SHP77 treated with DMSO at 0.1 percent for 48 hours (cell line): ENCODE results near the gene YAP1.
"Not testable (repeated sequence)": the region's sequence is repeated elsewhere in the genome, so short reads cannot be mapped to it uniquely, and the experiment has no call there.

Experiments
- DNase-seq: peaks from one replicate; lab custom pipeline; 2025; lab: John Stamatoyannopoulos, UW

The YAP1 gene

DNA sequence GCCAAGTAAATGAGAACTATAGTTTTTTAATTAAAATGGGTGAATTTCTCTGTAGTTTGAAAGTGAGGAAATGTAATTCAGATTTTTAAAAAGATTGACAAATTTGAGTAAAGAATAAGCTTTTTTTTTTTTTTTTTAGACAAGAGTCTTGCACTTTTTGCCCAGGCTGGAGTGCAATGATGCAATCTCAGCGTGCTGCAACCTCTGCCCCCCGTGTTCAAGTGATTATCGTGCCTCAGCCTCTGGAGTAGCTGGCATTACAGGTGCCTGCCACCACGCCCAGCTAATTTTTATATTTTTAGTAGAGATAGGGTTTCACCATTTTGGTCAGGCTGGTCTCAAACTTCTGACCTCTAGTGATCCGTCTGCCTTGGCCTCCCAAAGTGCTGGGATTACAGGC is 90.1 kb downstream of the YAP1 start:
- not testable (repeated sequence) for DNase-seq

DNA sequence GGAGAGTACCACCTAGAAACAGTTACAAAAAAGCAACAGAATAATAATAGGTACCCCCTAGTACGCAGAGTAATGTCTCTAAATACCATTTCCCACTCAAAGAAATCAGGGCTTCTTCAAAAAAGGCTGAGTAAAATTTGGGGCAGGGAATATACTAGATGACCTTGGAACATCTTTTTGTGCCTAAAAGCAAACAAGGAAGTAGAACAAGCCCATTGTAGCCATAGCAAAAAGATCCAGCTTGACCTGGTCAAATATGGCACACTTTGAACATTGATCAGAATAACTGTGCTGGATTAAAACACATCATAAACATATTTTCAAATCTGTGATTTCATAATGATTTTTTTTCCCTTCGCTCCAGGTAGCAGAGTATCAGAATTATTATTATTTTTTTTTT is 91.5 kb downstream of the YAP1 start:
- DNase-seq = no peak

DNA sequence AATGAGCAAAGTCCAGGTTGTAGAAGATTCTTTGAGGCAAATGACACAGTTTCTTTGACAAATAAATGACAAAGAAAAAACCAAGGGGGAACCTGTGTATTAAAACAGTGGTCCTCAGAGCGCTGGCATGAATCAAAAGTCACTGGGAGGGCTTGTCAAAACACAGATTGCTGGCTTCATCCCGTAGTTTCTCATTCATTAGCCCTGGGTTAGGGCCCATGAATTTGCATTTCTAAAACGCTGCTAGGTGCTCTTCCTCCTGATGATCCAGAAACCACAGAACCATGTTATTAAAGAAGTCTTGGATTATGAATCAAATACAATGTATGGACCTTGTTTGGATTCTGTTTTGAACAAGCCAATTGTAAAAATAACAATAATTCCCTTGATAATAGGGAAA is 92.7 kb downstream of the YAP1 start:
- DNase-seq = no peak

DNA sequence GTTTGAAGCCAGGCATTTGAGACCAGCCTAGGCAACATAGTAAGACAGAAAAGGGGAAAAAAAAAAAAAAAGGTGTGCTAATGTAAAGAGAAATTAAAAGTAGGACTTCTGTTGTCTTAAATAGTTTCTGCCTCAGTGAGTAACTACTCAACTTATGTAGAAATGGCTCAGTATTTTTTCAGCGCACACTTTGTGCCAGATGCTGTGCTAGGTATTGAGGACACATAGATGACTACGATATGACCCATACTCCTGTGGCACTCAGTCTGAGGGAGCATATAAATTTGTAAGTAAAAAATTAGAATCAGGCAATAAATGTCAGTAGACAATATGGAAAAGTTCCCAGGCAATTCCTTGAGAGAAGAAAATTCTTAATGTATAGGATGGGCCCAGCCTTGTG is 93.9 kb downstream of the YAP1 start:
- no peak for DNase-seq

DNA sequence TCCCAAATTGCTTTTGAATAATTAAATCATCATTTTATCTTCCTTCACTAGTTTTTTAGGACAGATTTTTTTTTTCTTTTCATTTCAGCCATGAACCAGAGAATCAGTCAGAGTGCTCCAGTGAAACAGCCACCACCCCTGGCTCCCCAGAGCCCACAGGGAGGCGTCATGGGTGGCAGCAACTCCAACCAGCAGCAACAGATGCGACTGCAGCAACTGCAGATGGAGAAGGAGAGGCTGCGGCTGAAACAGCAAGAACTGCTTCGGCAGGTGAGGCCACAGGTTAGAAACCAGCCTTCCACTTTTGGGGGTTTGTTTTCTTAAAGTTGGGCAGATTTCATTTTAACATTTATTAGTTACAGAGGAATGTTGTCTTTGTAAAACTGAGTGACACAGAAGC is 95.6 kb downstream of the YAP1 start:
- no peak for DNase-seq

DNA sequence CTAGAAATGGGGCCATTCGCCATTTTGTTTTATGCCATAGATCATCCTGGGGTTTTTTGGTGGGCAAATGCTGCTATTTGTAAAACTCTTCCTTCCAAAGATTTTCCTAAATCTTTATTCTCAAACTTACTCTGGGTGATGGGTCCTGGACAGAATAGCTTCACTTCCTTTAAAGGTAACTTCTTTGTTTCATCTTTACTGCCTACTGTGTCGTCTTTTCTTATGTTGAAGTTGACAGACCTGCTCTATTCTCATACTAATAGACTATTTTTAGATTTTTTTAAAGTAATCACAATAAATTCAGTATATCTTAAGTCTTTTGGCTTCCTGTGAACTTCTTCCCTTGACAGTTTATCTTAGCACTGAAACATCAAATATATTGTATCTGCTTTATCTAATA is 98.6 kb downstream of the YAP1 start:
- DNase-seq = no peak

DNA sequence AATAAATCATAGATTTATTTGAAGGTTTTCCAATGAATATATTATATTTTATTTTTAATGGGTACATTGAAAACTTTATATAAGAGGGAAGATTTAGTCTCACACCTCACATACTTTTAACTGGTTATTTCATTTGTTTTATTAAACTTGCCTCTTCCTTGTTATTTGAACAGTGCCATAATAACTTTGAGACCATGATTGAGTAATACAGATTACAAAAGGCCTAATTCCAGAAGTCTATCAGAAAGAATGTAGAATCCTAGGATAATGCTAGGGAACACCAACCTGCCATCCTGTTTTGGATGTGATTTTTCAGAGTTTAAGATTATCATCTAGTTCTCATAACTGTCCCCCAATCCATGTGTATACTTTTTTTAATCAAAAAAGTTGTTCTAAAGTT is 104.4 kb downstream of the YAP1 start:
- DNase-seq = no peak

DNA sequence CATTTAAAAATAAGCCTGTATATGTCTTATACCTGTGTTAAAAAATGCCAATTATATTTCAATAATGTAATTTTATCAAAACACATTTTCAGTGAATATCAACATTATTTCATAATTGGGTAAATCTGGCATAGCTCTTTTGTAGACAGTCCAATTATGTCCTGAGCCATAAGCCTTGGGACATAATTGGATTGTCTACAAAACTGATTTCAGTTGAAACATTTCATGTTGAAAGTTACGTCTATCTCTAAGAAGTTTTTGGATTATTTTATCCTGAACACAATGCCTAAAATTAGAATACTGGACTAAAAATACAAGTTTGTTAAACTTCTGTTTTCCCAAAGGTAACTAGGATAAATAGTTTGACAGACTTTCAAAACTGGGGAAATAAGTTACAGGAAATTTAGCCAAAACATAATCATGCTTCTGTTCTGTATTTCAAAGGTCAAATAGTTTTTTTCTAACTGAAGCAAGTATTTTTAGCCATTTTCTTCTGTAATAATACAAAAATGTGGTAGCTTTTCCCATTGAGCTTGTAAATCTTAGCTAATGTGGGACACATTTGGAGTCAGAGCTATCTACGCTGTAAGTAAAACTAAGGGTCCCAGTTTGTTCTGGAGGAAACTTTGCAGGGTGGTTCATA is 106.3 kb downstream of the YAP1 start:
- no peak for DNase-seq

DNA sequence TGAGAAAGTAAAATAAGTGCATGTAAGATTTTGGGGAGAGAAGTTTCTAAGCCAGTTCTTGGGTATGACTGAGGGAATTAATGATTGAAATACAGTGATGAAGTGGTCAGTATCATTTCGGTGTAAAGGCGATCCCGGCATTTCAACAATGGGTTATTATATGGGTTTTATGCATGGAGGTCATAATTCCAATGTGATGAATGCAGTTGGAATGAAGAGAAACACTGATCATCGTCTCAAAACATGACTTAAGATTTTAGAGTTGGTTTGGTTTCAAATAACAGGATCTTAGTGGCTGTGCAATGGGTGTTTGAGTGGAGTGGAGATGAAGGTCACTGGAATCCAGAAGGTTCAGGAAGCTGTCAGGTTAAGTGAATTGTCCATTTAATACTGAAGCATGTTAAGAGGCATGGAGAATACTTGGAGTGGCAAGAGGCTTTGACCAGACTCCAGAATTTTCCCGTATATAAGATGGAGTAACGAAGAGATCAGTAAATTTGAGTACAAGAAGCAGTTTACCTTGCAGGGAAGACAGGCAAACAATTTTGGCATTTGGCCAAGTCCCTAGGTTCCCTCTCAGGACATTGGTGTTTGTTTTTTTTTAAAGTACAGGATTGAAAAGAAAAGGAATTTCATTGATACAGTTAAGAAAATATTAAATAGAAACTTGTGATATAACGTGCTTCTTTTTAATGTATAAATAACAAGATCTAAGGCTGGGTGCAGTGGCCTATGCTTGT is 110.7 kb downstream of the YAP1 start:
- no peak for DNase-seq

DNA sequence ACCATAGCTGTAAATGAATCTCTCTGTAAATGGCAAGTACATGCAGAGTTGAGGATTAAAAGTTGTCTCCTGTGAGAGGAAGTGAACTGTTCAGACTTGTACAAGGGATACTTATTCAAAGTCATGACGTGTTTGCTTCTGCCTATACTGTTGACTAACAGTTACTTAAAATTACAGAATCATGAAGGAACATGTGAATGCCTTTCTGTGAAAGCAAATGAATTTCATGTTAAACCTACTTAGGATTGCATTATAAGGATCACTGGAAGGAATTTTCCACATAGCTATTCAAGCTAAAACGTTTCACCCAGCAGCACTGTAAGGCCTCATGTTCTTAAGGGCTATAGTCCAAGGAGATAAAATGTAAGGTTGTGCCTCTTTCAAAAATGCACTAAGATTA is 113.6 kb downstream of the YAP1 start:
- no peak for DNase-seq

DNA sequence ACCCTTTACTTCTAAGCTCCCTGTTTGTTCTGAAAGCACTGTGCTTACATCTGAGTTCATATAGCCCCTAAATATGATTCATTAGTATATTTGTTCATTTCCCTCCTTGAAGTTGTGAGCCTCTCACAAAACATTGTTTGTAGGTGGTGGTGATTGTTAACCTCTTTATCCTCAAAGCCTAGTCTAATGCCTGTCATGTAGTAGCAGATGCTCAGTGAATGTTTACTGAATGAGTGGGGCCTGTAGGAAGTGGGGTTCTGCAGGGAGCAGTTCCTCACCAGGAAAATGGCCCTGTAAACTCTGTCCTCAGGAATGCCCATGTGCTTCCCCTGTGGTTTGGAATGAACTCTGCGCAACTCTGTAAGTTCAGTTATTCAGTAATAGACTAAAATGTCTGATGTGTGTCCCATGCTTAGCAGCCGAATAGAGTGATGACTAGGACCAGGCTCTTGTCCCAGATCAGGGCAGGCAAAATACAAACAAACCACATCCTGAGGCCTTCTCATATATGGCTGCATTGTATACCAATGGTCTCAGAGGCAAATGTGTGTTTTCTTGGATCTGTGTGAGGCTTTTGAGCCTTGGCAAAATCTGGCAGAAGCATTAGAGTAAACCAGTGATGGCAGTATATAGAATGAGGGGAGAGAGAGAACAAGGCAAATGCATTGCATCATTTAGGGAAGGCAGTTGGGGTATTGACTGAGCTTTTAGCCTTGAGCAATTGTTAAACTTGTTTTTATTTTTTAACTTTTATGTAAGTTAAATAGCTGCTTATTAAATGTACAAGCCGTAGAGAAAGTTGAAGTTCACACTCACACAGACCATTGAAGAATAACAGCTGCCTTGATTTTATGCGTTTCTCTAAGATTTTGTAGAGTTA is 115.7 kb downstream of the YAP1 start:
- DNase-seq = no peak

DNA sequence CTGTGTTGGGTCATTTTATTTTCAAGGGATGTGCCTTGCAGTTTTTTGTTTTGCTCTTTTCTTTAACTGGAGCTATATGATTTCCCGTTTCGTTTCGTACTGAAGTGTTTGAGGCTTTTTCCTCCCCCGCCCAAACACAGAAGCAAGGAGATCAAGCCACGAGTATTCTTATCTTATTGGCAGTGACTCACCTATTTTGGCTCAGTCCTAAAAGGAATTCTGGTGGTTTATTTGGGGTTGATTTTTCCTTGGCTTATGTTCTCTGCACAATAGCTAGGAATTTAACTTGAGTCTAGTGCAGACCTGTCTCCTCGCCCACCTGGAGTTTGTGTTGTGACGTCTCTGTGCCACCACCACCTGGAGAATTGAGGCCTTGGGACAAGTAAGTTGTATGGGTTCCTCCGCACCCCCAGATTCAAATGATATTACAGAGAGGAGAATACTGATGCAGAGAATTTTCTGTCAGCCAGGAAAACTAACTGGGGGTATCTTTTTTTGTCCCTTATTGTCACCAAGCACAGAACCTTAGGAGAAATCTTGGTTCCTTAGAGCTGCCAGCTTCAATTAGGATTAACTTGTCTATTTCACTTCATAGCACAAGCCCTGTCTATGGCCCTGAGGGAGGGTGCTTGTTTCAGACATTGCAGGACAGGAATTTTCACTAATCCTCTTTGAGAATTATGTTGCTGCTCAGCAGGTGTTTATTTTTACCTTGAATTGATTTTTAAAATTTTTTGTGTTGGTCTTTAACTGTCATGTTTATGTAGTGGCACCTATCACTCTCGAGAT is 116.6 kb downstream of the YAP1 start:
- DNase-seq = no peak

DNA sequence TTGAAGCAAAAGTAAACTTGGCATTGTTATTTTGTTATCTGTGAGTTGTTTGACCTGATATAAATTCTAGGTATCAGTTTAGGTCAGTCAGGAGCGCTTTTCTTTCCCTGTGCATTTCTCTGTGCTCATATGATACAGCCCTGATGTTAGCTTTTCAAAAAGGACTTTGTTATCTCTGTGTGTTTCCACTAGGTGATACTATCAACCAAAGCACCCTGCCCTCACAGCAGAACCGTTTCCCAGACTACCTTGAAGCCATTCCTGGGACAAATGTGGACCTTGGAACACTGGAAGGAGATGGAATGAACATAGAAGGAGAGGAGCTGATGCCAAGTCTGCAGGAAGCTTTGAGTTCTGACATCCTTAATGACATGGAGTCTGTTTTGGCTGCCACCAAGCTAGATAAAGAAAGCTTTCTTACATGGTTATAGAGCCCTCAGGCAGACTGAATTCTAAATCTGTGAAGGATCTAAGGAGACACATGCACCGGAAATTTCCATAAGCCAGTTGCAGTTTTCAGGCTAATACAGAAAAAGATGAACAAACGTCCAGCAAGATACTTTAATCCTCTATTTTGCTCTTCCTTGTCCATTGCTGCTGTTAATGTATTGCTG is 119.4 kb downstream of the YAP1 start:
- DNase-seq = no peak

DNA sequence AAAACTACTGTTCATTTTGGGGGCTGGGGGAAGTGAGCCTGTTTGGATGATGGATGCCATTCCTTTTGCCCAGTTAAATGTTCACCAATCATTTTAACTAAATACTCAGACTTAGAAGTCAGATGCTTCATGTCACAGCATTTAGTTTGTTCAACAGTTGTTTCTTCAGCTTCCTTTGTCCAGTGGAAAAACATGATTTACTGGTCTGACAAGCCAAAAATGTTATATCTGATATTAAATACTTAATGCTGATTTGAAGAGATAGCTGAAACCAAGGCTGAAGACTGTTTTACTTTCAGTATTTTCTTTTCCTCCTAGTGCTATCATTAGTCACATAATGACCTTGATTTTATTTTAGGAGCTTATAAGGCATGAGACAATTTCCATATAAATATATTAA is 119.9 kb downstream of the YAP1 start:
- no peak for DNase-seq

DNA sequence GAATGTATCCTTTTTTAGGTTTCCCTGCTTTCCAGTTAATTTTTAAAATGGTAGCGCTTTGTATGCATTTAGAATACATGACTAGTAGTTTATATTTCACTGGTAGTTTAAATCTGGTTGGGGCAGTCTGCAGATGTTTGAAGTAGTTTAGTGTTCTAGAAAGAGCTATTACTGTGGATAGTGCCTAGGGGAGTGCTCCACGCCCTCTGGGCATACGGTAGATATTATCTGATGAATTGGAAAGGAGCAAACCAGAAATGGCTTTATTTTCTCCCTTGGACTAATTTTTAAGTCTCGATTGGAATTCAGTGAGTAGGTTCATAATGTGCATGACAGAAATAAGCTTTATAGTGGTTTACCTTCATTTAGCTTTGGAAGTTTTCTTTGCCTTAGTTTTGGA is 120.7 kb downstream of the YAP1 start:
- DNase-seq = no peak

DNA sequence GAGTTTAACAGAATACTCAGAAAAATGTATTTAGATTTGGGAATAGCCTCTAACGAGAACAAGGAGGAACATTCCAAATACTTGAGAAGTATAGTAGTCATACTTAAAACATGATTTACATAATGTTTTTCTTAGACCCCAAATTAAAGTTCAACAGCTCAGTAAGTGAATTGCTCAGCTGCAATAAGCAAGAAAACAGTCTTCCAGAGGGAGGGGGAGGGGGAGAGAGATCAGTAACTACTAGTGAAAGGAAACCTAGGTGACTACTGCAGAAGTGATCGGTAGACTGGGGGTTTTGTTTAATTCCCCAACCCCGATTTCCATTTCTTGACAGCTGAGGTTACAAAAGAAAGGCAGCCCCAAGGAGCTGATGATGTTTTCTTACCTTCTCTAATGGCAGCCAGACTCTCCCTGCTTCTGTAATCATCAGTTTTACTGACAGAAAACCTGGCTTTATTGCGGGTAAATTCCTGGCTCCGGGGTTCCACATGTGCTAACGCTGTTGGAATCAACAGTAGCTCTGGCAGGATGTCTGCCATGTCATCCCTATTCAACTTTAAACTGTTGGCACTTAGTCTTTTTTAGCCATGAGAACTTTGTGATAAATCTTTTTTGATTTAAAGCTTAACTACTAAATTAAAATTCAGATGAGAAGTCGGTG is 124.7 kb downstream of the YAP1 start:
- no peak for DNase-seq

DNA sequence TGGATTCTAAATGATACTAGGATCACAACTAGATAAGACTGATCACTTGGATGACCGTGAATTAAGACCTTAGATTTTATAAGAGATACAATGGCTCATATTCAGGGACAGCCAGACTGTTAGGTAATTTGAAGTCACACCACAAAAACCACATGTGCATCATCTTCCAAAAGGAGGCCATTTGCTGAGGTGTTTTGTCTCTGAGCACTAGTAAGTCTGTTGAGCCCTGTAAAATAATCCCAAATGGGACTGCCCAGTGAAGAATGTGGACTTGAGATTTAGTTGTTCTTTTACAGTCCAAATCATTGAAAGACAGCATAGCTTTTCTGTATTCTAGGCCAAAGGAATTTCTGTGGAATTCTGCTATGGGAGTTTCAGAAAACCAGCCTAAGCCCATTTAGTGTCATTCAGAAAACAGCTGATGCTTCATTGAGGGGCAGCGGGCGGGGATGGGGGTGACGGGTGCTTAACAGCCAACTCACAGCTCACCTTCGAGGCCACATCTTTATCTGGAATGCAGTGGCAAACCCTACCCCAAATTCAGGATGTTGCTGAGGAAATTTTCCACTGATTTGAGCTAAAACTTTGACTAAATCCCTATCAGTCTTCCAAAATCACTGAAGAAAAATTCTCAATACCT is 127.0 kb downstream of the YAP1 start:
- no peak for DNase-seq

DNA sequence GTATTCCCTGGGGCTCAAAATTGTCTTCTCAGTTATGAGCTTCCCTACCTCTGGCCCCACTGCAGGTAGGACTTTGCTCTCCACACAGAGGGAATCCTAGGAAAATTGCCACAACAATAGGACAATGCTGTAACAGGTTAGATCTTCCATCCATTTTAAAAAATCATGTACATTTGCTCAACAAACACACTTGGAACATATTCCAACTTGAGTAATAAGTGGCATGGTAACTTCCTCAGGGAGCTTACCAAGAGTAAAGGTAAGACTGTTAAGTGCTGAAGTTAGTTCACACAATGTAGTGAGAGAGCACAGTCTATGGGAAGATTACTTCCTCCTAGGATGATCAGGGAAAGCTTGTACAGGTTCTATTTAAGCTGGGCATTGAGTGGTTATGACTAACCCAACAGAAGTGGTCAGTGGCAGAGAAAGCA is 128.2 kb downstream of the YAP1 start:
- DNase-seq = no peak

DNA sequence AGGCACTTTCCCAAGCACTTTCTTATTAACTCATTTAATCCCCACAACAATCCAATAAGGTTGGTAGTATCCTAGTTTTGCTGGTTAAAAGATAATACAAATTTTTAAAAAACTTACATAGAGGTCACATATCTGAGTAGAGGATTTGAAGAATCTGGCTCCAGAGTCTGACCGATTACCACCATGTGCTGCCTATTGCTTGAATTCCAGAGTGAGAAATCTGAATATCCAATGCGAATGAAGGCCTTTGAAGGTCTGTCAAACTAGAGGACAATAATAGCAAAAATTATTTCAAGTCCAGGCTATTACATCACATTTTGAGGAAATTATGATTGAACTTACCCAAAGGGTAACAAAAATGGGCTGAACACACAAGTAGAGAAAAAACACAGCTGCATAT is 129.2 kb downstream of the YAP1 start:
- DNase-seq = no peak

DNA sequence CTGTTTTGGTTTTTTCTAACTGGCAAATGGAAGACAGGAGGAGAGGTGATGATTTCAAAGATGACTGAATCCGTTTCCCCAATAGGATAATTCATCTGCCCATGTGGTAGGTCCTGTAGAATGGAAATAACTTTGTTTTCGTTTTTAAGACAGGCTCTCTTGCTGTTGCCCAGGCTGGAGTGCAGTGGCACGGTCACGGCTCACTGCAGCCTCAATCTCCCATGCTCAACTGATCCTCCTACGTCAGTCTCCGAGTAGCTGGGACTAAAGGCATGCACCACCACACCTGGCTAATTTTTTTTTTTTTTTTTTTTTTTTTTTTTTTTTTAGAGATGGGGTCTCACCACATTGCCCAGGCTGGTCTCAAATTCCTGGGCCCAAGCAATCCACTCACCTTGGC is 129.7 kb downstream of the YAP1 start:
- DNase-seq = no peak

DNA sequence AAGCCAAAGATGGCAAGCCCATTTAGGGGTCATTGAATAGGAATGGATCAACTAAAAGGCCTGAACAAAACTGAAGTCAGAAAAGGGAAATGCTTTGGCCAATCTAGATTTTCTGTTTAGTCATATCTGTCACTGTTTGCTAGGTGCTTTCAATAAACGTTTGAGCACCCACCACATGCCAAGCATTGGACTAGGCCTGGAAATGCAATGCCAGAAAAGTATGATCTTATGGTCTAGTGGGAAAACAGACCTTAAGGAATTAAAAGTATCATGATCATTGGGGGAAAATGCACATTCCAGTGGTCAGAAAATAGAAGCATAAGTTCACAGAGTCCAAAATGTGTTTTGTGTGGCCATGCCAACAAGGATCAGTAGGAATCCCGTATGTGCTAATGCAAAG is 130.3 kb downstream of the YAP1 start:
- no peak for DNase-seq
